Neuronal stem cell (in vitro differentiated cells): ENCODE measurements around the gene NEIL1.

Source experiments
- DNase-seq: peaks from one replicate; pipeline ENCODE4 v3.0.0-alpha.2; 2013; ENCODE audit warnings: low spot score
- H2AFZ ChIP-seq: one replicate; pipeline ENCODE4 v1.6.1; 2013; ENCODE audit warnings: mild to moderate bottlenecking, low read length, inconsistent platforms
- H2AK5ac ChIP-seq: 2 replicates; pipeline ENCODE4 v1.6.1; 2013; ENCODE audit warnings: low read depth, mild to moderate bottlenecking, inconsistent platforms, low read length, moderate library complexity, mixed read lengths
- H2BK120ac ChIP-seq: 2 replicates; pipeline ENCODE4 v1.6.1; 2013; ENCODE audit warnings: low read depth, mild to moderate bottlenecking, inconsistent platforms, low read length, moderate library complexity, mixed read lengths
- H2BK12ac ChIP-seq: one replicate; pipeline ENCODE4 v1.6.1; 2013; ENCODE audit warnings: low read length, inconsistent platforms
- H2BK15ac ChIP-seq: 2 replicates; pipeline ENCODE4 v1.6.1; 2013; ENCODE audit warnings: mild to moderate bottlenecking, low read length, inconsistent platforms, mixed read lengths
- H2BK5ac ChIP-seq: one replicate; pipeline ENCODE4 v1.6.1; 2013; ENCODE audit warnings: inconsistent platforms, mild to moderate bottlenecking, low read length, moderate library complexity
- H3K14ac ChIP-seq: one replicate; pipeline ENCODE4 v1.6.1; 2013; ENCODE audit warnings: low read length, inconsistent platforms
- H3K18ac ChIP-seq: 2 replicates; pipeline ENCODE4 v1.6.1; 2013; ENCODE audit warnings: low read length, inconsistent platforms
- H3K23ac ChIP-seq: 2 replicates; pipeline ENCODE4 v1.6.1; 2013; ENCODE audit warnings: low read depth, mild to moderate bottlenecking, mixed read lengths, low read length, inconsistent platforms; ENCODE audit not compliant: poor library complexity
- H3K27ac ChIP-seq: replicated peaks from 3 replicates; pipeline ENCODE4 v1.5.1; 2013; ENCODE audit warnings: low read length, inconsistent platforms
- H3K27me3 ChIP-seq, 3 experiments: 2 replicates each; pipeline ENCODE4 v1.6.1; 2013; ENCODE audit warnings: low read length in 3 of 3, mild to moderate bottlenecking in 2 of 3, inconsistent platforms in 1 of 3, low read depth in 1 of 3, mixed read lengths in 1 of 3, moderate library complexity in 1 of 3; ENCODE audit not compliant: control insufficient read depth in 3 of 3, insufficient read depth in 3 of 3
- H3K36me3 ChIP-seq, 2 donors: replicated peaks in 1 of 2; 2 replicates each; pipeline ENCODE4 v1.6.1; 2013; ENCODE audit warnings: low read length in 2 of 2; ENCODE audit not compliant: control insufficient read depth in 2 of 2, insufficient read depth in 2 of 2
- H3K4ac ChIP-seq: 2 replicates; pipeline ENCODE4 v1.6.1; 2013; ENCODE audit warnings: inconsistent platforms, mild to moderate bottlenecking, low read length, moderate library complexity
- H3K4me1 ChIP-seq, 2 donors: 1 replicate in 1 of 2; 2 replicates in 1 of 2; pipeline ENCODE4 v1.6.1; 2013; ENCODE audit warnings: low read length in 2 of 2, low read depth in 1 of 2; ENCODE audit not compliant: control insufficient read depth in 2 of 2, insufficient read depth in 1 of 2
- H3K4me2 ChIP-seq: one replicate; pipeline ENCODE4 v1.6.1; 2013; ENCODE audit warnings: mild to moderate bottlenecking, low read length, inconsistent platforms; ENCODE audit not compliant: insufficient read depth, poor library complexity, severe bottlenecking
- H3K4me3 ChIP-seq, 2 donors: 2 replicates each; pipeline ENCODE4 v1.5.1; 2013; ENCODE audit warnings: low read length in 2 of 2, mild to moderate bottlenecking in 2 of 2, inconsistent platforms in 1 of 2, moderate library complexity in 1 of 2
- H3K79me1 ChIP-seq: one replicate; pipeline ENCODE4 v1.6.1; 2013; ENCODE audit warnings: low read depth, mild to moderate bottlenecking, inconsistent platforms, low read length, moderate library complexity
- H3K9ac ChIP-seq: one replicate; pipeline ENCODE4 v1.6.1; 2013; ENCODE audit warnings: mild to moderate bottlenecking, low read depth, low read length, inconsistent platforms; ENCODE audit not compliant: poor library complexity
- H3K9me3 ChIP-seq, 2 donors: replicated peaks in 1 of 2; 2 replicates each; pipeline versions ENCODE3 to v1.6.1; 2013; ENCODE audit warnings: low read length in 2 of 2, mild to moderate bottlenecking in 2 of 2, inconsistent platforms in 1 of 2, low read depth in 1 of 2, mixed read lengths in 1 of 2, moderate library complexity in 1 of 2; ENCODE audit not compliant: control insufficient read depth in 2 of 2, insufficient read depth in 1 of 2
- H4K8ac ChIP-seq: one replicate; pipeline ENCODE4 v1.6.1; 2013; ENCODE audit warnings: low read depth, mild to moderate bottlenecking, inconsistent platforms, low read length, moderate library complexity
- H4K91ac ChIP-seq: one replicate; pipeline ENCODE4 v1.6.1; 2013; ENCODE audit warnings: low read length, low read depth, mild to moderate bottlenecking, inconsistent platforms; ENCODE audit not compliant: poor library complexity
- WGBS, 2 donors: extraction: QIAGEN DNeasy Blood & Tissue Kit; methylation state at CpG; one replicate each; pipeline ENCODE4 v1.1.7; 2013; ENCODE audit warnings: missing lambda C conversion rate in 2 of 2, mixed read lengths in 1 of 2; ENCODE audit not compliant: insufficient read length in 2 of 2, insufficient replicate concordance in 1 of 2; ENCODE audit errors: extremely low coverage in 2 of 2; 5-methylcytosine and 5-hydroxymethylcytosine counted together

NEIL1 gene

GRCh38 chr15:75397494-75397893 lies 50.7 kb downstream of the NEIL1 start:
- DNase-seq: no peak
- Histone ChIP-seq H2BK15ac (no peak overlapping the region), H3K14ac (no peak overlapping the region), H3K4ac (no peak overlapping the region), H4K91ac (no peak overlapping the region), H2BK120ac (no peak overlapping the region), H3K18ac (no peak overlapping the region), H3K9me3 (no peaks in the 10 kb centered on the region), H3K4me3 (no peak overlapping the region), H3K23ac (no peak overlapping the region), H2AFZ (no peak overlapping the region), H4K8ac (no peak overlapping the region), H3K4me2 (no peak overlapping the region), H3K9ac (no peak overlapping the region), H2BK12ac (no peak overlapping the region), H2BK5ac (no peak overlapping the region), H3K27ac (no peak overlapping the region), H2AK5ac (no peak overlapping the region), H3K27me3 (no peaks in the 10 kb centered on the region), H3K4me1 (no peaks in the 10 kb centered on the region), H3K36me3 (peaks cover 31 to 97% of the 10 kb centered on the region in 2 donors), H3K79me1 (no peaks in the 10 kb centered on the region)
- WGBS, 2 donors: no CpG with 5 or more reads among the region's 2 CpGs

GRCh38 chr15:75403892-75404291 lies 57.1 kb downstream of the NEIL1 start:
- Histone ChIP-seq H2BK15ac (no peak overlapping the region), H3K23ac (no peak overlapping the region), H2BK12ac (no peak overlapping the region), H3K27me3 (no peaks in the 10 kb centered on the region), H3K79me1 (no peaks in the 10 kb centered on the region), H3K27ac (no peak overlapping the region), H3K9ac (no peak overlapping the region), H3K4me1 (no peaks in the 10 kb centered on the region), H3K14ac (no peak overlapping the region), H3K18ac (no peak overlapping the region), H4K91ac (no peak overlapping the region), H2AK5ac (no peak overlapping the region), H4K8ac (no peak overlapping the region), H3K4ac (no peak overlapping the region), H2BK120ac (no peak overlapping the region), H3K4me2 (no peak overlapping the region), H2AFZ (no peak overlapping the region), H3K4me3 (no peak overlapping the region), H3K9me3 (no peaks in the 10 kb centered on the region), H2BK5ac (no peak overlapping the region), H3K36me3 (peaks cover 22 to 94% of the 10 kb centered on the region in 2 donors)
- no peak for DNase-seq
- no CpG with 5 or more reads among the region's 2 CpGs for WGBS, 2 donors
